Body of pancreas (tissue), 4 donors: Measurements from ENCODE around the gene TJAP1.

Experiments
- POLR2A ChIP-seq, 3 donors: fragments of 450-650 bp; IDR thresholded peaks; one replicate each; pipeline ENCODE4 v1.6.1; 2016; ENCODE audit warnings: antibody characterized with exemption in 3 of 3, mild to moderate bottlenecking in 2 of 3
- TF ChIP-seq, protein P1 (sequence below), 7 experiments: fragments of 450-650 bp in 4 of 7; fragments of 200-600 bp in 3 of 7; sonication (generic) in 3 of 7; IDR thresholded peaks; one replicate each; pipeline ENCODE4 v1.5.1; 2016 to 2019; ENCODE audit warnings: antibody characterized with exemption in 7 of 7

DNA sequence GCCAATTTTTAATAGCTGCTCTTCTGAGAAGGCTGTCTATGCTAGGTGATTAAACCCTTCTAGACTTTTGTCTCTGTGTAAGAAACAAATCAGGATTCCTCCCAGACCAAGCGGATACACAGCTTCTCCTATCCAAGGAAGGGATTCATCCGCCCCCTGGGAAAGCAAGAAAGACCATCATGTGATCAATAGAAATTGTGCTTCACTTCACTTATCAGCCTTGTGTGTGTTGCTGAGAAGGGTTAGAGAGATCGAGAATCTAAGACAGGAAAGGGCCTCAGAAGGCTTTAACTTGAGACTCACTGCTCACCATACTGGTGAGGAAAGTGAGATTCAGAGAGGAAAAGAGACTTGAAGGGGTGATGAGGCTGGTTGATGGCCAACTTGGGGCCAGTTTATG is 48.5 kb upstream of the TJAP1 start:
- TF ChIP-seq, protein P1, sequence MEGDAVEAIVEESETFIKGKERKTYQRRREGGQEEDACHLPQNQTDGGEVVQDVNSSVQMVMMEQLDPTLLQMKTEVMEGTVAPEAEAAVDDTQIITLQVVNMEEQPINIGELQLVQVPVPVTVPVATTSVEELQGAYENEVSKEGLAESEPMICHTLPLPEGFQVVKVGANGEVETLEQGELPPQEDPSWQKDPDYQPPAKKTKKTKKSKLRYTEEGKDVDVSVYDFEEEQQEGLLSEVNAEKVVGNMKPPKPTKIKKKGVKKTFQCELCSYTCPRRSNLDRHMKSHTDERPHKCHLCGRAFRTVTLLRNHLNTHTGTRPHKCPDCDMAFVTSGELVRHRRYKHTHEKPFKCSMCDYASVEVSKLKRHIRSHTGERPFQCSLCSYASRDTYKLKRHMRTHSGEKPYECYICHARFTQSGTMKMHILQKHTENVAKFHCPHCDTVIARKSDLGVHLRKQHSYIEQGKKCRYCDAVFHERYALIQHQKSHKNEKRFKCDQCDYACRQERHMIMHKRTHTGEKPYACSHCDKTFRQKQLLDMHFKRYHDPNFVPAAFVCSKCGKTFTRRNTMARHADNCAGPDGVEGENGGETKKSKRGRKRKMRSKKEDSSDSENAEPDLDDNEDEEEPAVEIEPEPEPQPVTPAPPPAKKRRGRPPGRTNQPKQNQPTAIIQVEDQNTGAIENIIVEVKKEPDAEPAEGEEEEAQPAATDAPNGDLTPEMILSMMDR (IDR thresholded peaks at IDR 0.05): no peak
- TF ChIP-seq POLR2A (IDR thresholded peaks at IDR 0.05): no peak
